Dermis blood vessel endothelial cell (primary cell): ENCODE results near the gene SMIM44. TPM values are rescaled to one million over a fixed set of nuclear protein-coding genes. Genes with fewer than 3 reads are reported as not detected.
"Not testable (repeated sequence)": the region's sequence is repeated elsewhere in the genome, so short reads cannot be mapped to it uniquely, and the experiment has no call there.

Experiments
- DNase-seq: peaks from one replicate; pipeline ENCODE4 v3.0.0; 2010
- total RNA-seq: library from RNA; depleted of rRNA; stranded (reverse); fragments of >200 nt; gene quantifications from 2 replicates; pipeline ENCODE4 v1.2.3, GENCODE V29; 2014

SMIM44 gene
- total RNA-seq, 1 donor from 2014 or later = not detected

DNA sequence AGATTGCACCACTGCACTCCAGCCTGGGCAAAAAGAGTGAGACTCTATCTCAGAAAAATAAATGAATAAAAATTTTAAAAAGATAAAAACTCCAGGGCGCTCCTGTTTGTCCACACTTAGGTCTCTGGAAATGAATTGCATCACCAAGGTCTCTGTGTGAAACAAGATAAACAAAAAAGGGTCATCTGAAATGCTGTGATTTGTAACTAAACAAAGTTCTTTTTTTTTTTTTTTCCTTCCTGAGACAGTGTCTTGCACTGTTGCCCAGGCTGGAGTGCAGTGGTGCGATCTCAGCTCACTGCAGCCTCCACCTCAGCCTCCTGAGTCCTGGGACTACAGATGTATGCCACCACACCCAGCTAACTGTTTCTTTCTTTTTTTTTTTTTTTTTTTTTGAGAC is 34.4 kb upstream of the SMIM44 start:
- no peak for DNase-seq

DNA sequence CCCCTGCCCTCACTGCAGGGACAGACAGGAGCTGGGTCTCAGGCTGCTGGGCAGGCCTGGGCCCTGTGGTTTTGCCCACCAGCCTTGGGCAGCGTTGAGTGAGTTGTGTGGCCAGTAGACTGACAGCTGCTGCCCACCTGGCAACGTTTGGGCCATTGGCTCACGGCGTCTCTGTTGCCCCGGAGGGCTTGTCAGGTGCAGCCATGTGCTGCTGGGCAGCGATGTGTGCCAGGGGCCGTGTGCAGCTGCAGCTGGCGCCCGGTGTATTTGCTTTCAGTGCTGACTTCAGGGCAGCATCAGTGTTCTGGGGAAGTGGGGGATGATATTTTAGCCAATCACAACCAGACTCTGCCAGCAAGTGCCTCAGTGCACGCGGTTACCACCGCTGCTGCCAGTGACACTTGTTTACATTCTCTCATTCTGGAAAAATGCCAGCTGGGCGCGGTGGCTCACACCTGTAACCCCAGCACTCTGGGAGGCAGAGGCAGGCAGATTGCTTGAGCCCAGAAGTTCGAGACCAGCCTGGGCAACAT is 33.5 kb upstream of the SMIM44 start:
- DNase-seq = peak; percentile 21

DNA sequence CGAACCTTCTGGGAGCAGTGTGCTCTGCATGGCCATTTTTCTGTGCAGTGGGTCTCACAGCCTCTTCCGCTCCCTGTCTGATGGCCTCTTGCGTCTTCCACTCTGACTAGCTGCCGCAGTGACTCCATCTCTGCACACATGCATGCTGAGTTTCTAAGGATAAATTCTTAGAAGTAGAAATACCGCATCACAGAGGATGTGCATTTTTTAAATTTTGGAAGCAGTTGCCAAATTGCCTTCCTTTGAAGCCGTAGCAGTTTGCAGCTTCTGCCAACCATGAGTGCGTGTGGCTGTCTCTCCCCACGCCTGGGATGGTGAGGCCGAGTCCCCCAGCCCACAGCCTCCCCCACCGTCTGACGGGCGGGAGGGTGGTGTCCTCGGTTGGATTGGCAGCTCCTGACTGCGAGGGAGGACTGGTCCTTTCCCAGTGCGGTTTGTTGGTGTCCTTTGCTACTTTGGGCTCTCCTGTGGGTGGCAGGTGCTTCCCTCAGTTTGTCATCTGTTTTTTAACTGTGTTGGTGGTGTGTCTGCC is 32.7 kb upstream of the SMIM44 start:
- no peak for DNase-seq

DNA sequence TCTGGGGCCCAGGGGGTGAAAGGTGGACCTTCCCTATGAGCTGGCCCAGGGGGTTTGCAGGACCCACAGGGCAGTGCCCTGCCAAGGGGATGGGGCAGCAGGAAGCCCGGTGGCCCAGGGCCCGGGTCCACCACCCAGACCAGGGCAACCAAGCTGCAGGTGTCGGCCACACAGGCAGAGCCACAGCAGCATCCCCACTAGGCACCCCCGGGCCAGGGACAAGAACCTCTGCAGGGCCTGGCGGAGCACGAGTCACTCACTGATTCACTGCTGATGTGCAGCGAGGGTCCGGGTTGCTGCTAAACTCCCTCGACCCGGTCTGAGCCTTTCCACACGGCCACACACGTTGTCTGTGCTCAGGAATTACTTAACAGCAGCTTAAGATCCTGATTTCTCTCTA is 31.7 kb upstream of the SMIM44 start:
- no peak for DNase-seq

DNA sequence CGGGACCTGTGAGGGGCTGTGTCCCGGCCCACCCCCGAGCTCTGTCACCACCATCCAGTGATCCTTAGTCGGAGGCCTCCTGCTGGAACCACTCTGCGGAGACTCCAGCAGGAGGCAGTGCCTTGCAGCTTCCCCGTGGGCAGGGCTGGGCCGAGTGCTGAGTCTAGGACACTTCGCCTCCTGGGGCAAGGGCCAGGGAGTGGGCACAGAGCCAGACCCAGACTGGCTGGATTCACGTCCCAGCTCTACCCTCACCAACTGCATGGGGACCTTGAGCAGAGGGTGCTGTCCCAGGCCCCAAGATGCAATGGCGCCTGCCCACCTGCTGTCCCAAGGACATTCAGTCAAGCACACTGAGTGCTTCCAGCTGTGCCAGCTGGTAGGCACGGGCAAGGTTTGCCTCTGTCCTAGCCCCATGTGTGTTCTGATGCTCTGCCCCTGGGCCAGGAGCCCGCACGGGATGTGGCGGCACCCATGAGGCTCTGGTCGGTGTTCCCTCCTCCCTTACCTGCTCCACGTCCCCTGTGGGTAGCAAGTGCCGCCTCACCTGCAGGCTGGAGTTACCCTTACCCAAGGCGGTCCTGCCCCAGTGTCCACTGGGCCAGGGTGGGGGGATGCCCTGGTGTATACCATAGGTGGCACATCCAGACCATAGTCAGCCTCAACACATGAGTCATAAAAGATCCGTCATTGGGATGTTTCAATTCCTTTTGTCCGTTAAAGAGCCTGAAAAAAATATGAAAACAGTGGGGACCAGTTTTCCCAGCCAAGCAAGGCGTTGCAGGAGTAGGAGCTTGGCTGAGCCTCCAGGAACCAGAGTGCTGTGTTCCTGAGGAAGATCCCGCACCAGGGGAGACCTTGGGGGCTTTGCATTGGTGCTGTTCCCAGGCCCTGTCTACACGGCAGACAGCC is 30.2 kb upstream of the SMIM44 start:
- no peak for DNase-seq

DNA sequence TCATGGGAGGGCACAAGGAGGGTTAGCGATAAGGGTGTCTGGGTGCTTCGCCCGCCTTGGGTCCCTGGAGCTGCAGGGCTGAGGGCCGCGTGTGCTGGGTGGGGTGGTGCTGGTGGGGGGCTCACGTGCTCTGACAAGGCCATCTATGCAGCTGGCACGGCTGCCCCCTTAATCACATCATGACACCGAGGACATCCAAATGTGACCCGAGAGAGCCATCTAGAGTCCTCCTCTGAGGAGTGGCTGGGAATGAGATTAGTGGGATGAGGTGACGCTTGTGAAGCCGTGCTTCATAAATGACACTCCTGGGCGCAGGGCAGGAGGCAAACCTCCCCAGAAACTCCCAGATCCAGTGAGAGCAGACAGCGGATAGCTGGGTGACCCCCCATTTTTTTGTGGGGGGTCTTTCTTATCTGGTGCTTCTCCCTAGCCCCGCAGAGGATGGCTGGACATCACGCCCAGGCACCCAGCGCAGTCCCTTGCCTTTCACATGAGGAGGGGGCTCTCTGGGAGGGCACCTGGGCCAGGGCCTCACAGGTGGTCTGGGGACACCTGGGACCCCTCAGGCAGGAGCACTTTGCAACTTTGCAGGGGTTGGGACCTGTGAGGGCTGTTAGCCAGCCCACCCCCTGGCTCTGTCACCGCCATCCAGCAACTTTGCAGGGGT is 29.5 kb upstream of the SMIM44 start:
- DNase-seq = no peak

DNA sequence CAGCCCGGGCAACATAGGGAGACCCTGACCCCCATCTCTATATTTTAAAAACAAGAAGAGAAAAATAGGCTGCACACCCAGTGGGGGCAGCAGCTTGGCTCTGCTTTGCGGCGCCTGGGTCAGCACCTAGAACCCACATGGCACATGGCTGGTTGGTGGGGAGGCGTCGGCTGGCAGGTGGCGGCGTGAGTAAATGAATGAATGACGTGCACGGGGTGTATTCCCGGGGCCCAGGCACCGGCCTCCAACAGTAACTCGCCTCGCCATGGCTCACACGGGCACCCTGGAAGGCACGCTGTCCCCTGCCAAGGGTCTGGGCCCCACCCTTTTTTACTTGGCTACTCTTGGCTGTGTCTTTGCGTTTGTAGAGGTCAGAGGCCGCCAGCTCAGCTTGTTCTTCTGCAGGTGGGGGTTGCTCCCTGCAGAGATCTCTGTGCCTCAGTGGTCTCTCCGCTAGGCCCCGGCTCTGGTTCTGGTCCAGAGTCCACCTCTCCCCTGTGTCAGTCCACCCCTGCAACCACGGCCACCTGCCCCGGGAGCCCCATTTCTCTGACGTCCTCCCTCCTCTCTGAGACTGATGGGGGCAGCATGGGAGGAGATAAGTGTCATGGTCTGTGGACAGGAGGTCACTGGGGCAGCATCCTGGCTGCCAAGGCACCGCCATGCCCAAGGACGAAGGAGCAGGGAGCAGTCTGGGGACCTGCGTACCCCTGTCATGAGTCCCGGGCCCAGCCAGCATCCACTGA is 28.4 kb upstream of the SMIM44 start:
- no peak for DNase-seq

DNA sequence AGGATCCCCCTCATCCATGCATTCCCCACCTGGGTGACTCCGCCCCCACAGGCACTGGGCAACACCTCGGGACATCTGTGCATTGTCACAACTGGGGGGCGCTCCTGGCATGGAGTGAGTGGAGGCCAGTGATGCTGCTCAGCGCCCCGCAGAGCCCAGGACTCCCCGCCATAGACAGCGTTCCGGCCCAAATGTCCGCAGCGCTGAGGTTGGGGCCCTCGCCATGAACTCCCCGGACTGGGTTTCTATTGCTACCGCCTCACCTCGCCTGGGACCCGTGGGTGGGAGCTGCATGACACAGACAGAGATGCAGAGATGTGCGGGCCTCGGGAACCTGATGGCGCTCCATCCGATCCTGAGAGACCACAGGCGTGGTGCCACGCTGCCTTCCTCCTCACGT is 27.5 kb upstream of the SMIM44 start:
- no peak for DNase-seq

DNA sequence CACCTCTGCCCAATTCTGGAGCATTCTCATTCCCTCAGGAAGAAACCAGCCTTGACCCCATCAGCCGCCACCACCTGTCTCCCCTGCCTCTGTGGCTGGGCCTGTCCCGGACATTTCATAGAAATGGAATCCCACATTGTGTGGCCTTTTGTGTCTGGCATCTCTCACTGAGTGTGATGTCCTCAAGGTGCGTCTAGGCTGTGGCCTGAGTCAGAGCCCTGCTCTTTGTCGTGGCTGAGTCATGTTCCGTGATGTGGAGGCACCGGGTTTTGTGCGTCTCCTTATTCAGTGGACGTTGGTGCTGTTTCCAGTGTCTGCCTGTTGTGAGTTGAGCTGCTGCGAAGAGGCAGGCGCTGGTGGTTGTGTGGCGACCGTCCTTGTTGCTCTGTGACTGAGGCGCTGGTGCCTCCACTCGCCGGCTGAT is 26.3 kb upstream of the SMIM44 start:
- DNase-seq = peak; percentile 70

DNA sequence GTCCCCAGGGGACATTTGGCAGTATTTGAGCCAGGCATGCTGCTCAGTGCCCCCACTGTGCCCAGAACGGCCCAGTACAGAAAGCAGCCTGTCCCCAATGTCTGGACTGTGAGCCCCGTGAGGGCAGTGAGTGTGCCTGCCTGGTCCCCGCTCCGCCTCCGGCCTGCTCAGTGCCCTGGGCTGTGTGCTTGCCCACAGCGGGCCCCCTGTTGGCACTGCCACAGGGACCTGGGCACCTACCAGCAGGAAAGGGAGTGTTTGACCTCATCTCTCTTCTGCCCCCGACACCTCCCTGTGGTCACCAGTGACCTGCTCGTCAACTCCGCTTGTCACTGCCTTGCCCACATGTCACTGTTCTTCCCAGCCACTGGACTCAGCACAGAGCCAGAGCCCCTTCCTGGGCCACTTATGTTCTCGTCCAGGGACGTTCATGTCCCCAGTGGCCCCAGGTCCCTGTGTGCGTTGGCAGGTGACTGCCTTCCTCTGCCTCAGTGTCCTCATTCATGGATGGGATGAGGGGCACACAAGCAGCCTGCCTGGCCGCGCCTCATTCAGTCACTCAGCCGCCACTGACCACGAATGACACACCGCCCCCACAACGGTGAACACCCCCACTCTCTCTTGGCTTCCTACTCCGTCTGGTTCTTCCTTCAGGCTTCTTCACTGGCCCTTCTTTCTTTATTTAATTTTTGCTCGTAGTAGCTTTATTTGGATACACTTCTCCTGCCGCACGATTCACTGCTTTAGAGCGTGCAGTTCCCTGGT is 25.7 kb upstream of the SMIM44 start:
- DNase-seq = no peak

DNA sequence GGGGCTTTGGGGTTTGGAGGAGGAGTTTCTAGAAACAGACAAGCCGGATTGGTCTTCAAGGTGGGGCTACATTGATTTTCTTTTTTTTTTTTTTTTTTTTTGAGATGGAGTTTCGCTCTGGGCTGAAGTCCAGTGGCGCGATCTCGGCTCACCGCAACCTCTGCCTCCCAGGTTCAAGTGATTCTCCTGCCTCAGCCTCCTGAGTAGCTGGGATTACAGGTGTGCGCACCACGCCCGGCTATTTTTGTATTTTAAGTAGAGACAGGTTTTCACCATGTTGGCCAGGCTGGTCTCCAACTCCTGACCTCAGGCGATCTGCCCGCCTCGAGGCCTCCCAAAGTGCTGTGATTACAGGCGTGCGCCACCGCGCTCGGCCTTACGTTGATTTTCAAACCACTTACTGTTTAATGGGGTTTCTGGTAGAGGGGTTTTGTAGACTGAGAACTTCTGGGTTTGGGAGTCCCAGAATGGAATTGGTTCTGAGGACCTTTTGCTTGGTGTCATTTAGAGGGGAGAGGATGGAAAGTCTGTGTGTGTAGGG is 24.9 kb upstream of the SMIM44 start:
- DNase-seq = not testable (repeated sequence)

DNA sequence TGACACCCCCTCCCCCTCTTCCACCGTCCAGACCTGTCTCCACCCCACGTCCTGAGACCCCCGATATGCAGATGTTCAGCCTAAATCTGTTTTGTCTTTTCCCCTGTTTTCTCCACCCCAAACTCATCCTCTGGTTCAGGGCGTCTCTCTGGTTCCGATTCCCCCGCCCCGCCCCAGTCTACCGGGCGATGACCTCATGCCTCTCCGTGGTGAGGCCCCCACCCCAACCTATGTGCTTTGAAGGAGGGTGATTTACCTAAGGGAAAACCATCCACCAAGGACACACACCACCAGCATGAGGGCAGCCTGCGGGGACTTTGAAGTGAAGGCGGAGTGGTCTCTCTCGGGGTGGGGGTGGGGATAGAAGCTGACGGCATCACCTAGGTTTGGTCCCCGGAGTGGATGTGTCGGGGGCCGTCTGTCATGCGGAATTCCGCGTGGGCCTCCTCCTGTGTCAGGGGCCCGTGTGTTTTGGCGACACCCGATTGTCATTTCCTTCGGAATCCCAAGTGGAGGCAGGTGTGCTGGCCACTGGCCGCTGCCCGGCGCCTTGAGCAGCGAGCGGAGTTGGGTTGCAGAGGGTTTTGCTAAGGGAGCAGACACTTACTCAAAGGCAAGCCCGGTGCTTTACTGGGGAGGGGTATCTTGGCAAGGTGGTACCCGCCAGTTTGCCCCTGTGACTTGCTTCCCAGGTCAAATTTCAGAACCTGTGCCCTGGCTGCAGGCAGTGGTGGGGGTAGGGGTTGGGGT is 24.3 kb upstream of the SMIM44 start:
- DNase-seq = peak; percentile 28

DNA sequence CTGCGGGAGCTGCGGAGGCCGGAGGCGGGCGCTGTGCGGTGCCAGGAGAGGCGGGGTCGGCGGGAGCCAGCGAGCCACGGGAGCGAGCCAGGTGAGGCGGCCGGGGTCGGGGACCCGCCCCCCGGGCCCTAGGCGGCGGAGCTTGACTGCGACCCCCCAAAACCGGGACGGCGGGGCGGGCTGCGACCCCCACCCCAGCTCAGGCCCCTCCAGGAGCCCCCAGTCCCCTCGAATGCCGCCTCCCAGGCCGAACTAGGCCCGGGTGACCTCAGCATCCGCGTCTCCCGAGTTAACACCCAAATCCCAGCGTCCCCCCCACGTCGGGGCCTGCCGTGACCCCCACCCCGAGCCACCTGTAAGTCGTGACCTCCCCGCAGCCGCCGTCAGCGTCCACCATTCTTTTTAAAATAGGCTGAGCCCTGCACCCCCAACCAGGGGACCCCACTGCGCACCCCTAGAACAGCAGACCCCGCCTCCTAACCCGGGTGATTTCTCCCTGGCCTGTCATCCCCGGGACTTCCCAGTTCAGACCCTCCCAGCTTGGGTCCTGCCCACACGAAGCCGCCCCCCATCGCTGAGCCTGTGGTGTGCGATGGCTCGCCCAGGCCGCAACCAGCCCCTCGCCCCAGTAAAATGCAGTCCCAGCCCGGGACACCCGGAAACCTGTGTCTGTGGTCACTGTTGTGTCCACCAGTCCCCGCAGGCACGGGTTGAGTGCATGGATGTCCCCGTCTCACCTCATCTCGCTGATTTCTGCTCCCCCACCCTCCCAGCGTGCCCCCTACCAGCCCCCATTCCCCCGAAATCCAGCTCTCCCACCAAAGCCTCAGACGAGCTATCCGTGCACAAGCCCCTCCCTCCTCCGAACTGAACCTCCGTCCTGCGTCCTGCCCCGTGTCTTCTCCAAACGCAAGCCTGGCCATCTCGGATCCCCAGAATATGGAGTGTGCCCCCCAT is 23.4 kb upstream of the SMIM44 start:
- peak; percentile 38 for DNase-seq

DNA sequence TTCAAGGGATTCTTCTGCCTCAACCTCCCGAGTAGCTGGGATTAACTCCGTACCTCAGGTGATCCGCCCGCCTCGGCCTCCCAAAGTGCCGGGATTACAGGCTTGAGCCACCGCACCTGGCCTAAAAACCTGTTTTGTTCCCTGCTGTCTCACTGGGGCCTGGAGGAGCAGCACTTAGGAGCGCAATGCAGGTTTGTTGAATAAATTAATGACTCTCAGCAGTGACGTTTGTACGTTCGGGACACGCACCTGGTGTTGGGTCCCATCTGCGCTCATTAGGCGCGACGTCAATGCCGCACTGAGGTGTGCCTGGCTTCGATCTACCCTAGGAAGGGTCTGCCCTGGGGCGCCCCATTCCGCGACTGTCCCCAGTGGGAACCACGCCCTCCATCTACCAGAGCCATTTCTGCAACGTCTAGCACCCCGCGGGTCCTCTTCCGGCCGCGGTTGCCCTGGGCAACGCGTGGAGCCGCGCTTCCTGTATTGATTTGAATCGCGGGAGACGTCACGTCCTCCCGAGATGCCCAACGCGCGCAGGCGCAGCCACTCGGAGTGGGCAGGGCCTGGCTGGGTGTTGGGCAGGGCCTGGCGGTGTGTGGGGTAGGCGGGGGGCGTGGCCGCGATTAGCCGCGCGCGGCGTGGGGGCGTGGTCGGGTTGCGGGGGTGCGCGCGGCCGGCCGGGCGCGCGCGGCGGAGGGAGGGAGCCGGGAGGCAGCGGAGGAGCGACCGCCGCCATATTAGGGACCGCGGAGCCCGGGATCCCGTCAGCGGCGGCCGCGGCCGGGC is 22.6 kb upstream of the SMIM44 start, which contains the start of gene FZR1:
TSS of gene FZR1 (plus strand) at position 714 of the 786 bp plus-strand sequence. CDS start 16,679 bp downstream, outside the sequence.
- DNase-seq = peak; percentile 99

DNA sequence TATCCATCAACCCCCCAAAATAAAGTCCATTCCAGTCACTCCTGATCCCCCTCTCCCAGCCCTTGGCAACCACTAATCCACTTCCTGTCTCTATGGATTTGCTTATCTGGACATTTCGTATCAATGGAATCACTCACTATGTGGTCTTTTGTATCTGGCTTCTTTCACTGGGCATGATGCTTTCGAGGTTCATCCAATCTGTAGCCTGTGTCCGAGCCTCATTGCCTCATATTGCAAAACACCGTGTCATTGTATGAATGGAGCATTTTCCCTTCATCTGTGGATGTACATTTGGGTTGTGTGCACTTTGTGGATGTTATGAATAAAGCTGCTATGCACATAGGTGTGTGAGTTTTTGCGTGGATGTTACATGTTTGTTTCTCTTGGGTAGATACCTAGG is 21.5 kb upstream of the SMIM44 start:
- no peak for DNase-seq

DNA sequence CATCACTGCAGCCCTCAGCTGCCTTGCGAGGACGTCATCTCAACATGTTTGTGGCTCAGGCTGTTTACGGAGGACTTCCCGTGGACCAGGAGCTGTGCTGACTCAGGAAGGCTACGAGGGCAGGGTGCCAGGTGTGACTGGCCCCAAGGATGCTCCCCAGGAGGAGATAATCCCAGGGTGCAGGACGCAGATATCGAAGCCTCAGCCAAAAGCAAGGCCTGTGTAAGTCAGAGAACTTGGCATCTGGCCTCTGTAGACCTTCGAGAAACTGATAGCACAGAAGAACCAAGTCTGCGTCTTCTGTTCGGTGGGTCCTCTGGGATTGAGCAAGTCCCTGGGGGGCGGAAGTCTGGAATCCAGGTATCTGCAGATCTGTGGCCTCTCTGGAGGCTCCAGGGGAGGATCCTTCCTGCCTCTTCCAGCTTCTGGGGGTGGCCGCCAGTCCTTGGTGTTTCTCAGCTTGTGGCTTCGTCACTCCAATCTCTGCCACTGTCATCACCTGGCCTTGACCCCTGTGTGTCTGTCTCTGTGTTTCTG is 19.9 kb upstream of the SMIM44 start:
- DNase-seq = no peak

DNA sequence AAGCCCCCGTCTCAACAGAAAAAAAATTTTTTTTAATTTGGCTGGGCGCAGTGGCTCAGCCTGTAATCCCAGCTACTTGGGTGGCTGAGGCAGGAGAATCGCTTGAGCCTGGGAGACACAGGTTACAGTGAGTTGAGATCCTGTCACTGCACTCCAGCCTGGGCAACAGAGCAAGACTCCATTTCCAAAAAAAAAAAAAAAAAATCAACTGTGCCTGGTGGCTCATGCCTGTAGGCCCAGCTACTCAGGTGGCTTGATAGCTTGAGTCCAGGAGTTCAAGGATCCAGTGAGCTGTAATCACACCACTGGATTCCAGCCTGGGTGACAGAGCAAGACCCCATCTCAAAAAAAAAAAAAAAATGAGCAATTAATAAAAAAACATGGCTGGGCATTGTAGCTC is 18.5 kb upstream of the SMIM44 start:
- no peak for DNase-seq

DNA sequence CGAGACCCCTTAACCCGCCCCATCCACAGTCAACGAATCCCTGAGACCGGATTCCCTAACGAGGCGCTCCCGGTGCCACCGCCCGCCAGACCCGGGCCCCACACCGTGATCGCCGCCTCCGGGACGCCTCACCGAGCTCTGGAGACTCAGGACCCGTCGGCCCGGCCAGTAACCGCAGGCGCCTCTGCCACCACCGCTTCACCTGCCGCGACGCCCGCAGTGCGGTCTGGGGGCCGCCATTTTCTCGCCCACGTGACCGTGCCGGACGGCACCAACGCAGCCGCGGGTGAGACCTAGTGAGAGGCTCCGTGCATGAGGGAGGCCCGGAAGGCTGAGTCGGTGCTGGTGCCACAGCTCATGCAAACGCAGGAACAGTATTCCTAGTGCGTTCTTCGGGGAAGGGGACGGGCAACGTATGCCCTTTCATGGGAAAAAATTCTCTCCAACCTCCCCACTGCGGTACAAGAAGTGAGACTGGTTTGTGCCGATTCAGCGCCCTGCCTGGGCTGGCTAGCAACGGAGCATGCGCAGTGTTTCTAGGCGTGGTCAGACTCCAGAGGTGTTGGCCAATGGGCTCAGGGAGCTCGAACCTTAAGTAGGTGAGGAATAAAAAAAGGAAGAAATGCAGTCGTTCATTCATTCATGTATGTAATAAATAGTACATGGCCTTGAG is 17.3 kb upstream of the SMIM44 start, which contains the start of gene DOHH:
TSS of gene DOHH (minus strand) at position 246 of the 673 bp plus-strand sequence. CDS start 3,860 bp downstream, outside the sequence.
- peak; percentile 99 for DNase-seq
